Aortic smooth muscle cell (primary cell): ENCODE data around the gene EEF1B2. TPM values are rescaled to one million over a fixed set of nuclear protein-coding genes. Genes with fewer than 3 reads are reported as not detected.

Source experiments
- total RNA-seq: library from RNA; depleted of rRNA; stranded (reverse); fragments of >200 nt; gene quantifications from 2 replicates; pipeline ENCODE4 v1.2.3, GENCODE V29; 2014

The EEF1B2 gene
- 808 and 933 TPM in 2 replicates for total RNA-seq

DNA sequence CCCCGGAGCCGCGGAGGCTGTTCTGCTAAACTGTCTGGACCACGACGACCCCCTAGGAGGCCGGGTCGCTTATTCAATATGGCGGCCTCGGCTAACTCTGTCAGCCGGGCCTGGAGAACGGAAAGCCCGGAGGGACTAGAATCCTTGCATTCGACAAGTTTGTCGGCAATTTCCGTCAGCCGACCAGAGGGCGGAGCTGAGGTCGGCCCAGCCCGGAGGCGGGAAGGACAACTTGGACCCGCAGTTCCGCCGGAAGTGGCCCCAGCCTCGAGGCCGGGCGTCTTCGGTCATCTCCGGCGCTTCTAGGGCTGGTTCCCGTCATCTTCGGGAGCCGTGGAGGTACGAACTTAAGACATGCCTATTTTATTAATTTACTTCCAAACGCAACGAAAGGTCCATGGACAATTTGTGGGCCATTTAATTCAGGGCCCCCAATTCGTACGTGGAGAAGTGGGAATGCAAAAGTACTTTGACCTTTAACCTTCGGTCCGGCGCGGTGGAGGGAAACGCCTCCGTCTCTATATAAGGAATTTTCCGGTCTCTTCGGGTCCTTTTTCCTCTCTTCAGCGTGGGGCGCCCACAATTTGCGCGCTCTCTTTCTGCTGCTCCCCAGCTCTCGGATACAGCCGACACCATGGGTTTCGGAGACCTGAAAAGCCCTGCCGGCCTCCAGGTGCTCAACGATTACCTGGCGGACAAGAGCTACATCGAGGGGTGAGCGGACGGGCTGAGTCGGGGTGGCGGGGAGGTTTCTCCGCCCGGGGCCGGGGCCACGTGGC lies at the start of gene EEF1B2, which contains the start of gene NDUFS1:
Gene EEF1B2 (plus strand): TSS at position 550 of the 779 bp plus-strand sequence. CDS start 85 bp downstream, at position 635.
Gene NDUFS1 (minus strand): TSS at position 99 of the 779 bp plus-strand sequence. CDS start 5,766 bp downstream, outside the sequence.

Other genes starting within 250 kb of the EEF1B2 start
- gene INO80D, start 73.7 kb upstream of the EEF1B2 start, total RNA-seq, result 5.3 and 7.3 TPM in 2 replicates
- gene NDUFS1, start 451 bp upstream of the EEF1B2 start, total RNA-seq, result 130 and 135 TPM in 2 replicates
- 10.4 and 10.9 TPM in 2 replicates for gene ZDBF2, start 114.8 kb downstream of the EEF1B2 start, total RNA-seq